ENCODE data around the gene TBX6.

DNA sequence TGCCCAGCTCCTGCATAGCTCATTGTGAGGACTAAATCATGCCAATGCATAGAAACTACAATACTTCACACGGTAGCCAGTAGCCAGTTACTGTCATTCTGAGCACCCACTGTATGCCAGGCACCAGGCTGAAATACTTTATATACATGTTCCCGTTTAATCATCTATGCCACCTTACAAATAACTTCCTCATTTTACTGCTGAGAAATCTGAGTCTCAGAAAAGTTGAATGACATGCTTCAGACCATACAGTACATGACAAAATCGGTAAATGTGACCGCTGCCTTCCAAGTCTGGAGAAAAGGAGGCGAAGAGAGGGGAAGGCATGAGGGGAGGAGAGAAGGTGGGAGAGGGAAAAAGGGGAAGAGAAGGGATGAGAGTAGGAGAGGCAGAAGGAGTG, 51.5 kb downstream of the TBX6 start:
- TF ChIP-seq, protein P1, sequence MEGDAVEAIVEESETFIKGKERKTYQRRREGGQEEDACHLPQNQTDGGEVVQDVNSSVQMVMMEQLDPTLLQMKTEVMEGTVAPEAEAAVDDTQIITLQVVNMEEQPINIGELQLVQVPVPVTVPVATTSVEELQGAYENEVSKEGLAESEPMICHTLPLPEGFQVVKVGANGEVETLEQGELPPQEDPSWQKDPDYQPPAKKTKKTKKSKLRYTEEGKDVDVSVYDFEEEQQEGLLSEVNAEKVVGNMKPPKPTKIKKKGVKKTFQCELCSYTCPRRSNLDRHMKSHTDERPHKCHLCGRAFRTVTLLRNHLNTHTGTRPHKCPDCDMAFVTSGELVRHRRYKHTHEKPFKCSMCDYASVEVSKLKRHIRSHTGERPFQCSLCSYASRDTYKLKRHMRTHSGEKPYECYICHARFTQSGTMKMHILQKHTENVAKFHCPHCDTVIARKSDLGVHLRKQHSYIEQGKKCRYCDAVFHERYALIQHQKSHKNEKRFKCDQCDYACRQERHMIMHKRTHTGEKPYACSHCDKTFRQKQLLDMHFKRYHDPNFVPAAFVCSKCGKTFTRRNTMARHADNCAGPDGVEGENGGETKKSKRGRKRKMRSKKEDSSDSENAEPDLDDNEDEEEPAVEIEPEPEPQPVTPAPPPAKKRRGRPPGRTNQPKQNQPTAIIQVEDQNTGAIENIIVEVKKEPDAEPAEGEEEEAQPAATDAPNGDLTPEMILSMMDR (IDR thresholded peaks at IDR 0.05), result no peak
- no peak for TF ChIP-seq ZFX (IDR thresholded peaks at IDR 0.05; ENCODE audit: borderline replicate concordance)

All from 22Rv1 (cell line).